ENCODE measurements around the gene CGA.

Gene CGA

DNA sequence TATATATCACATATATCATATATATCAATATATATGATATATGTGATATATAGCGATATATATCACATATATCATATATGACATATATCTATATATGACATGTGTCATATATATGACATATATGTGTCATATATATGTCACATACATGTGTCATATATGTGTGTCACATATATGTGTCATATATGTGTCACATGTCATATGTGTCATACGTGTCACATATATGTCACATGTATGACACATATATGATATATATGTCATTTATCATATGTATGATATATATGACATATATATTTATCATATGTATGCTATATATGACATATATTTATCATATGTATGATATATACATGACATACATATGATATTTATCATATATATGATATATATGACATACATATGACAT lies 32.8 kb upstream of the CGA start:
- no peak for DNase-seq
- Histone ChIP-seq H3K79me2 (ENCODE audit: control insufficient read depth, insufficient read depth, low read length, poor library complexity) (no peaks in the 10 kb centered on the region), H3K14ac (ENCODE audit: low read length) (no peak overlapping the region), H2BK5ac (ENCODE audit: low read depth, low read length, poor library complexity) (no peak overlapping the region), H4K12ac (ENCODE audit: low read depth, low read length) (no peak overlapping the region), H4K91ac (ENCODE audit: low read depth, low read length) (no peak overlapping the region), H3K4ac (ENCODE audit: low read depth, low read length) (no peak overlapping the region), H2AFZ (ENCODE audit: insufficient read depth, low read length, poor library complexity) (no peak overlapping the region), H3K36me3 (ENCODE audit: control insufficient read depth in 1 of 2, insufficient read depth in 2 of 2, low read length in 2 of 2) (no peaks in the 10 kb centered on the region), H3K18ac (ENCODE audit: low read length) (no peak overlapping the region), H3K23ac (ENCODE audit: low read length) (no peak overlapping the region), H3K27ac (ENCODE audit: low read depth, low read length) (no peak overlapping the region), H3K79me1 (ENCODE audit: low read length) (no peaks in the 10 kb centered on the region), H3K4me3 (ENCODE audit: low read depth, low read length) (no peak overlapping the region), H2BK120ac (ENCODE audit: insufficient read depth, low read length, poor library complexity) (no peak overlapping the region), H3K9ac (ENCODE audit: low read length) (no peak overlapping the region), H3K4me2 (ENCODE audit: low read length) (no peak overlapping the region), H2AK5ac (ENCODE audit: low read length) (no peak overlapping the region), H3K4me1 (ENCODE audit: control insufficient read depth in 1 of 2, insufficient read depth in 2 of 2, low read length in 2 of 2) (no peaks in the 10 kb centered on the region), H3K9me3 (ENCODE audit: insufficient read depth, low read depth, low read length) (no peaks in the 10 kb centered on the region), H4K8ac (ENCODE audit: low read depth, low read length) (no peak overlapping the region), H2BK12ac (ENCODE audit: low read length) (no peak overlapping the region), H3K27me3 (ENCODE audit: insufficient read depth, low read length) (no peaks in the 10 kb centered on the region)
- no CpG with 5 or more reads among the region's 2 CpGs for WGBS (ENCODE audit: extremely low coverage, insufficient coverage, insufficient read length)

DNA sequence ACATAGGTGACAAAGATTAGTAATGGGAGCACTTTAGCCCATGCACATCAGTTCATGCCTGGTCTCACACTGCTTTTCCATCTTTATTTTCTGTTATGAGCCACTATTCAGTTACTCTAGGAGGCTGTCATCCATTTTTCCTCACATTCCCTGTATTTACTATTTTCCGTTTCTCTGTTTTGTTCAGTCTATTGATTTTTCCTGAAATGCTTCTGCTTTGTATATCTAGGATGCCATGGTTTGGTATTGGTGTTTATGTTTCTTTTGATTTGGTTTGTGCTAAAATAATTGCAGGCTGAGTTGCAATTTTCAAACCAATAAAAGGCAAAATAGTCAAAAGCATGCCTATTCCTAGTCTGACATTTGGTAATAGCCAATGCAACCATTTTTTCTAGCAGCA lies 31.6 kb upstream of the CGA start:
- no peaks in the 10 kb centered on the region for H3K4me1 ChIP-seq (ENCODE audit: control insufficient read depth in 1 of 2, insufficient read depth in 2 of 2, low read length in 2 of 2)
- no peak overlapping the region for H3K14ac ChIP-seq (ENCODE audit: low read length)
- H3K36me3 ChIP-seq (ENCODE audit: control insufficient read depth in 1 of 2, insufficient read depth in 2 of 2, low read length in 2 of 2): no peaks in the 10 kb centered on the region
- H4K12ac ChIP-seq (ENCODE audit: low read depth, low read length): no peak overlapping the region
- no peak overlapping the region for H2BK120ac ChIP-seq (ENCODE audit: insufficient read depth, low read length, poor library complexity)
- H3K9ac ChIP-seq (ENCODE audit: low read length): no peak overlapping the region
- H2BK5ac ChIP-seq (ENCODE audit: low read depth, low read length, poor library complexity): no peak overlapping the region
- no peak overlapping the region for H3K18ac ChIP-seq (ENCODE audit: low read length)
- WGBS (ENCODE audit: extremely low coverage, insufficient coverage, insufficient read length): no CpG with 5 or more reads among the region's 1 CpG
- H3K27me3 ChIP-seq (ENCODE audit: insufficient read depth, low read length): no peaks in the 10 kb centered on the region
- no peak overlapping the region for H3K4me2 ChIP-seq (ENCODE audit: low read length)
- no peak overlapping the region for H3K4ac ChIP-seq (ENCODE audit: low read depth, low read length)
- no peak overlapping the region for H2BK12ac ChIP-seq (ENCODE audit: low read length)
- H3K4me3 ChIP-seq (ENCODE audit: low read depth, low read length): no peak overlapping the region
- H2AFZ ChIP-seq (ENCODE audit: insufficient read depth, low read length, poor library complexity): no peak overlapping the region
- no peak overlapping the region for H4K91ac ChIP-seq (ENCODE audit: low read depth, low read length)
- no peak overlapping the region for H3K27ac ChIP-seq (ENCODE audit: low read depth, low read length)
- H3K79me2 ChIP-seq (ENCODE audit: control insufficient read depth, insufficient read depth, low read length, poor library complexity): no peaks in the 10 kb centered on the region
- H3K23ac ChIP-seq (ENCODE audit: low read length): no peak overlapping the region
- no peak overlapping the region for H2AK5ac ChIP-seq (ENCODE audit: low read length)
- H3K9me3 ChIP-seq (ENCODE audit: insufficient read depth, low read depth, low read length): peaks cover 3% of the 10 kb centered on the region
- no peak overlapping the region for H4K8ac ChIP-seq (ENCODE audit: low read depth, low read length)
- no peak for DNase-seq
- H3K79me1 ChIP-seq (ENCODE audit: low read length): no peaks in the 10 kb centered on the region

DNA sequence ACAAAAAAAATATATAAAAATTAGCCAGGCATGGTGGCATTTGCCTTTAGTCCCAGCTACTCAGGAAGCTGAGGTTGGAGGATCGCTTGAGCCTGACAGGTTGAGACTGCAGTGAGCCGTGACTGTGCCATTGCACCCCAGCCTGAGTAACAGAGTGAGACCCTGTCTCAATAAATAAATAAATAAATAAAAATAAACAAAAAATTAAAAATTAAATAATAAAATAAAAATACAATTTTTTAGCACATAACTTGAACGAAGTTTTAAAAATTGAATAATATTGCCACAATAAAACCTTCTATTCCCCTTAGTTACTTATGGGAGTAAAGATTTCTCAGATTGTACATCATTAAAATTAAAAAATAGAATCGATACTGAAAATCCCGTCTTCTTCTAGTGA lies 29.2 kb upstream of the CGA start:
- Histone ChIP-seq H3K36me3 (ENCODE audit: control insufficient read depth in 1 of 2, insufficient read depth in 2 of 2, low read length in 2 of 2) (no peaks in the 10 kb centered on the region), H3K79me2 (ENCODE audit: control insufficient read depth, insufficient read depth, low read length, poor library complexity) (no peaks in the 10 kb centered on the region), H2AFZ (ENCODE audit: insufficient read depth, low read length, poor library complexity) (no peak overlapping the region), H4K8ac (ENCODE audit: low read depth, low read length) (no peak overlapping the region), H3K27me3 (ENCODE audit: insufficient read depth, low read length) (no peaks in the 10 kb centered on the region), H4K91ac (ENCODE audit: low read depth, low read length) (no peak overlapping the region), H2BK12ac (ENCODE audit: low read length) (no peak overlapping the region), H3K9me3 (ENCODE audit: insufficient read depth, low read depth, low read length) (peaks cover 3% of the 10 kb centered on the region), H4K12ac (ENCODE audit: low read depth, low read length) (no peak overlapping the region), H3K4me2 (ENCODE audit: low read length) (no peak overlapping the region), H3K4me1 (ENCODE audit: control insufficient read depth in 1 of 2, insufficient read depth in 2 of 2, low read length in 2 of 2) (no peaks in the 10 kb centered on the region), H3K4me3 (ENCODE audit: low read depth, low read length) (no peak overlapping the region), H3K9ac (ENCODE audit: low read length) (no peak overlapping the region), H3K18ac (ENCODE audit: low read length) (no peak overlapping the region), H3K4ac (ENCODE audit: low read depth, low read length) (no peak overlapping the region), H2BK120ac (ENCODE audit: insufficient read depth, low read length, poor library complexity) (no peak overlapping the region), H3K23ac (ENCODE audit: low read length) (no peak overlapping the region), H3K27ac (ENCODE audit: low read depth, low read length) (no peak overlapping the region), H3K79me1 (ENCODE audit: low read length) (no peaks in the 10 kb centered on the region), H2BK5ac (ENCODE audit: low read depth, low read length, poor library complexity) (no peak overlapping the region), H3K14ac (ENCODE audit: low read length) (no peak overlapping the region), H2AK5ac (ENCODE audit: low read length) (no peak overlapping the region)
- DNase-seq: no peak
- WGBS (ENCODE audit: extremely low coverage, insufficient coverage, insufficient read length): no CpG with 5 or more reads among the region's 5 CpGs

DNA sequence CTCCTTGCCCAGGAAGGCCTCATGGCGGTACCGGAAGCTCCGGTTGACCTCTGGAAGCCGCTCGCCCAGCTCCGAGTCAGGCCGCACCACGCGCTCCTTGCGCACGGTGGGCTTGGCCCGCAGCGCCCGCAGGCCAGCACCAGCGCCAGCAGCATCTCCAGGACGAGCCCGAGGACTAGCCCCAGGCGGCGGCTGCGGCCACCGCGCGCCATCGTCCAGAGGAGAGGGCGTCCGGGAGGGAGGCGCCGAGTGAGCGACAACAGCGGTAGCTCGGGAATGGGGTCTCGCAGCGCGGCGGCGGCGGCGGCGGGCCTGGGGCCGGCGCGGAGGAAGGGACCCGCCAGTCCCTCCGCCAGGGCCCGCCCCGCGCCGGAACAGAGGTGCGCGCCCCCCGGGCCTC lies 27.6 kb upstream of the CGA start:
- no peaks in the 10 kb centered on the region for H3K27me3 ChIP-seq (ENCODE audit: insufficient read depth, low read length)
- H3K14ac ChIP-seq (ENCODE audit: low read length): no peak overlapping the region
- H2BK12ac ChIP-seq (ENCODE audit: low read length): no peak overlapping the region
- H3K36me3 ChIP-seq (ENCODE audit: control insufficient read depth in 1 of 2, insufficient read depth in 2 of 2, low read length in 2 of 2): no peaks in the 10 kb centered on the region
- H3K4me3 ChIP-seq (ENCODE audit: low read depth, low read length): no peak overlapping the region
- peak; percentile 89 to 92 for DNase-seq
- H2BK5ac ChIP-seq (ENCODE audit: low read depth, low read length, poor library complexity): no peak overlapping the region
- H3K9me3 ChIP-seq (ENCODE audit: insufficient read depth, low read depth, low read length): peaks cover 3% of the 10 kb centered on the region
- no peak overlapping the region for H4K8ac ChIP-seq (ENCODE audit: low read depth, low read length)
- H3K27ac ChIP-seq (ENCODE audit: low read depth, low read length): no peak overlapping the region
- no CpG with 5 or more reads among the region's 51 CpGs for WGBS (ENCODE audit: extremely low coverage, insufficient coverage, insufficient read length)
- H3K4me1 ChIP-seq (ENCODE audit: control insufficient read depth in 1 of 2, insufficient read depth in 2 of 2, low read length in 2 of 2): no peaks in the 10 kb centered on the region
- no peak overlapping the region for H4K12ac ChIP-seq (ENCODE audit: low read depth, low read length)
- H3K23ac ChIP-seq (ENCODE audit: low read length): no peak overlapping the region
- H3K9ac ChIP-seq (ENCODE audit: low read length): no peak overlapping the region
- no peak overlapping the region for H2BK120ac ChIP-seq (ENCODE audit: insufficient read depth, low read length, poor library complexity)
- H3K18ac ChIP-seq (ENCODE audit: low read length): no peak overlapping the region
- no peak overlapping the region for H2AFZ ChIP-seq (ENCODE audit: insufficient read depth, low read length, poor library complexity)
- H2AK5ac ChIP-seq (ENCODE audit: low read length): no peak overlapping the region
- H3K79me1 ChIP-seq (ENCODE audit: low read length): no peaks in the 10 kb centered on the region
- no peak overlapping the region for H3K4me2 ChIP-seq (ENCODE audit: low read length)
- no peak overlapping the region for H3K4ac ChIP-seq (ENCODE audit: low read depth, low read length)
- H3K79me2 ChIP-seq (ENCODE audit: control insufficient read depth, insufficient read depth, low read length, poor library complexity): no peaks in the 10 kb centered on the region
- no peak overlapping the region for H4K91ac ChIP-seq (ENCODE audit: low read depth, low read length)
